Neural progenitor cell (in vitro differentiated cells): ENCODE data around the gene TRAPPC11.

ENCODE experiments used
- CTCF ChIP-seq: fragments of 200-600 bp; sonication (generic); IDR thresholded peaks from 2 replicates; pipeline ENCODE4 v1.5.1; 2017; ENCODE audit warnings: antibody characterized with exemption, mild to moderate bottlenecking
- EZH2 ChIP-seq: fragments of 200-600 bp; sonication (generic); IDR thresholded peaks from 2 replicates; pipeline ENCODE4 v1.6.1; 2017; ENCODE audit warnings: antibody characterized with exemption, mild to moderate bottlenecking, moderate library complexity
- EZH2phosphoT487 ChIP-seq: fragments of 200-600 bp; sonication (generic); IDR thresholded peaks from 2 replicates; pipeline ENCODE4 v1.6.1; 2017; ENCODE audit warnings: antibody characterized with exemption

DNA sequence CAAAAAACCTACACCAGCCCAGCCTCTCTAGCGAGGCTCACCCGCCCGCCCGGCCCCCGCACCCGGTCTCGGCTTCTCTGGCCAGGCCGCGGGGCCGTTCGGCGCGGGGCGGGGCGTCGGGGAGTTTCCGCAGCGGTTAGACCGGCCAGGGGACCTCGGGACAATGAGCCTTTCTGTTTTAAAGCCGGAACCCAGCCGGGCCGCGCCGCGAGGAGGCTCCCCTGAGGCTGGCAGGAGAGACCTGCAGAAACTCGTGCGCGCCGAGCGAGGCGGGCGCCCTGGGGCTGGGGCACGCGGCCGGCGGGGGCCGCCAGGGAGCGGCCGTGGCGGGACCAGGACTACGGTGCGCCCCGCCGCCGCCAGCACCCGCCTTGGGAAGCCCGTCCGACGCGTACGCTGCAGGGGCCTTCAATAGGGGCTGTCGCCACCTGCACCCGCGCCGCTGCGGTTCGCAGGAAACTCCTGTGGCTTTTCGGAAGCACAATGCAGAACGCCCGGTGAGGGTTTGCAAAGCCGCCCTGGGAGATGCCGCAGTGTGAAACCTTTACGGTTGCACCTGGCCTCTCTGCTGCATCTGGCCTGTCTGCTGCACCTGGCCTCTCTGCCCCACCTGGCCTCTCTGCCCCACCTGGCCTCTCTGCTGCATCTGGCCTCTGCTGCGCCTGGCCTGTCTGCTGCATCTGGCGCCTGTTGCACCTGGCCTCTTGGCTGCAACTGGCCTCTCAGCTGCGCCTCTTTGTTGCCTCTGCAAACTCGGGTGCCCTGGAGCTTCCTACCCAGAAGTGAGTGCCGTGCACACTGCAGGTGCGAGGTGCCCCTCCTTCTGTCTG lies 63.9 kb downstream of the TRAPPC11 start:
- no peak for TF ChIP-seq CTCF
- TF ChIP-seq EZH2, result peak; percentile 54
- TF ChIP-seq EZH2phosphoT487, result no peak
